Epidermal melanocyte (primary cell): ENCODE data around the gene SLC6A15.
A peak's percentile ranks its signal among the peaks of the same experiment; 100 is the strongest.

ENCODE experiments used
- DNase-seq: peaks from one replicate; pipeline ENCODE4 v3.0.0; 2011; ENCODE audit warnings: low spot score; ENCODE audit not compliant: insufficient read length

SLC6A15 gene

DNA sequence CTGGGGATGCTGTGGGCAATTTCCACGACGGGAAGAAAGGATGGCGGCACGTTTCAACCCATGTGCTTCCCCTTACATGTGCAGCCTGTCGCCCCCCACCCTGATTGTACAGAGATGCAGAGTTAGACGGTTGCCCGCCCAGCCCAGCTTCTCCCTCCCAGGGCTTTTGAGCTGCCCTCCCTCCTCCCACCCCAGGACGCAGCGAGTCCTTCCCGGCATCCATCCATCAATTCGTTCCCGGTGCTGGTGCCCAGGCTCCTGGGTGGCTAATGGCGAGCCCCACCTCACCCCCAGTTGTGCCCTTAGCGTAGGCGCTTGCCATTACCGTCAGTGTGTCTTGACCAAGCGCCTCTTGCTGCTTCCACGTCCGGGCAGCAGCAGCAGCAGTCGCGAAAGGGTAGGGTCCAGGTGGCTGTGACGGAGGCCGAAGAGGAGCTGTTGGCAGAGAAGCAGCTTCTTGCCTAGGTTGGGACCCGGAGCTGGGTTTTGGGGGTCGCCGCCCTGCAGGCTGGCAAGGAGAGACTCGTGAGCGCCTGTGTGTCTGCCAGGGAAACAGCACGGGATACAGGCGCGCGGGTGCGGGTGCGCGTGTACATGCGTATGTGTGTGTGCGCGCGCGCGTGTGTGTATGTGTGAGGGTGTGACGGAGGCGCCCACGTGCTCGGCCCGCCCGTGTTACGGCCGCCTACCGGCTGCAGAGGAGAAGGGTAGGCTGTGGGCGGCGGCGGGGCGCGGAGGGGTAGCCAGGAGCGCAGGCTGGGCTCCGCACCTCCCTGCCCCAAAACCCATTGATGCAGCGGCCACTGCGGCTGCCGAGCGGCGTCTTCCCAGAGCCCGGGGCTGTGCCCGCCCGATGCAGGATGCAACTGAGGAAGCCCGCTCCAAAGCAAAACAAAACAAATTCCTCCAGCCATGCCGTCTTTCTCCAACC, at the start of gene SLC6A15:
Gene SLC6A15, minus strand, starts transcription at position 602 of the 931 bp plus-strand sequence. CDS start 20,679 bp downstream, outside the sequence.
- peak; percentile 36 for DNase-seq

DNA sequence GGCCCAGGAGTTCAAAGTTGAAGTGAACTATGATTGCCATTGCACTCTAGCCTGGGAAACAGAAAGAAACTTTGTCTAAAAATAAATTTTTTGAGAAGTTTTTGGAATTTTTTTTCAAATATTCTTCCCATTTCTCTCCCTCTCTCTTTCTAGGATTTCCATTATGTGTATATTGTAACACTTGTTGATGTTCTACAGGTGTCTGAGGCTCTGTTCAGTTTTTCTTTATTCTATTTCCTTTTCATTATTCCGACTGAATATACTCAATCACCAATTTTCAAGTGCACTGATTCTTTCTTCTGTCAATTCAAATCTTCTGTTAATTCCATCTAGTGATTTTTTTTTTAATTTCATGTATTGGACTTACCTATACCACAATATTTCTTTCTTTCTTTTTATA, 48.3 kb upstream of the SLC6A15 start:
- DNase-seq = no peak

DNA sequence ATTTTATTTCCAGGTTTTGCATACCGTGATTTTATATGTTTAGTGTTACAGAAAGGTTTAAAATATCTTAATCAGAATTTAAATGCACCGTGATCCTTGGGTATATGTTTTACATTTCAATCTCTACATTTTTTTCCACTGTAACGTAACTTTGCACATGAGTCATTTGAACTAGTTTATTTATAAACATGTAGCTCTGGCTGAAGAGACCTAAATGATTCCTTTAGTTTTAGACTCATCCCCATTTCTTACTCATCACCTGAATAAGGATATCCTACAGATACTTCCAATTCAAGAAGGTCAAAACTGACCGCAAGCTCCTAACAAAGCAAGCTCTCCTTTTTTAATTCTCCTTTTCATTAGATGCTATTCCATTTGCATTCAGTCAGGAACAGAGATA, 42.7 kb upstream of the SLC6A15 start:
- DNase-seq = no peak

DNA sequence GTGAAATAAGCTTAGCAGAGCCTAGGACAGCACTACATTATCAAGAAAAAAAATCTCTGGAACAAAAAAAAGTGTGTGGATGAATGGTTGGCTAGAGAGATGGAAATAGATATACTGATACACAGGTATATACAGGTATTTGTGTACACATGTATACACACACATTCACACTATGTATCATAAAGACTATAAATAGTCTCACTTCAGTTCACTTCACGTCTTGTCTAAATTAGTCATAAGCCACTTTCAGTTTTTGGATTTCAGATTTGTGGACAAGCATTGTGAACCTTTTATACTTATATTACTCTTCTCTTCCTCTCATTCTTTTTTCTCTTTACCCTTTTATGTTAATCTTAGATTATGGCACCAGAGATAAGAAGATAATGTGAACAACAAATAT, 41.8 kb upstream of the SLC6A15 start:
- no peak for DNase-seq

DNA sequence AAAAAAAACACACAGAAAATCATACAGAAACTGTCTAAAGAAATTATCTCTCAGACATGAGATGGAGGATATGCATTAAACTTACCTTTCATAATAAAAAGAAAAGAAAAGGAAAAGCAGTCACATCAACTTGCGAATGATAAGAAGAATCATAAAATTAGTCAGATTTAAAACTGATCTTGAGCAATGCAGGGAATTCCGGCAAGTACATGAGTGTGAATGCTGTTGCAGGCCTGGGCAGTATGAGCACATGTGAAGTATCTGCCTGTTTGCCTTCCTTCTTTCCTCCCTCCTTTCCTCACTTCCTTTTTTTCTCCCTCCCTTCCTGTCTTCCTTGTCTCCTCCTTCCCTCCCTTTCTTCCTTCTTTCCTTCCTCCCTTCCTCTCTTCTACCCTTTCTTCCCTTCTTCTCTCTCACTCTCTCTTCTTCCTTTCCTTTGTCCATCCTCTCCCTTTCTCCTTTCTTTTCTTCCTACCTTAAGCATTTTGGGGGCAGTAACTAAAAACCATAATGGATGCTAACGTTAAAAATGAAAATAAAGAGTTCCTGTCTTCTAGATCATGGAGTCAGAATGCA, 38.5 kb upstream of the SLC6A15 start:
- DNase-seq = no peak

DNA sequence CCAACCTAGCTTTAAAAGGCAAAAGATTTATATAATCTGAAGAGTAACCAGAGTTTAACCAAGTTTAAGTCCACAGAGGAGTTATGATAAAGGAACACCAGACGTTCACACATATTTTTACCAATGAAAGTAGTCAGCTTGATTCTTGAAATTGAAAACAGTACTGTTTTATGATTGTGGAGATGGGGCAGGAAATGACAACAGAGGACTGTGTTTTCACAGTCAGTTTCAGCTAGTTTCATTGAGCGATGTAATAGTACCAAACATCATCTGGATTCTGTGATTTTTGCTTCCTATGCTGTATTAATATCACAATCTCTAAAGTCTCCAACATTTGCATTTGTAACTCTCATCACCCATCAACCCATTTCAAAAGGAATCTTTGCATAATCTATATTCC, 34.2 kb upstream of the SLC6A15 start:
- DNase-seq = no peak

DNA sequence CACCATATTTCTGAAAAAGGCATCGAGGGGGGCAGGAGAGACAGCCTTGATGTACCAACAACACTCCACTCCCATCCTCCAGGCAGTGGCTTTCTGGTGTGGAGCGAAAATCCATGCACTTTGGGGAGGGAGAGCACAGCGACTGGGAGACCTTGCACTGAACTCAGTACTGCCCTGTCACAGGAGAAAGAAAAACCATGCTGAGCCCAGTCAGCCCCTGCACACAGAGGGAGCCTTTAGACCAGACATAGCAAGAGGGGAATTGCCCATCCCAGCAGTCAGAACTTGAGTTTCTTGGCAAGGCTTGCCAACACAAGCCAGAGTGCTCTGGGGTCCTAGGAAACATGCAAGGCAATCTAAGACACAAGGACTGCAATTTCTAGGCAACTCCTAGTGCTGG, 24.8 kb upstream of the SLC6A15 start:
- DNase-seq = no peak

DNA sequence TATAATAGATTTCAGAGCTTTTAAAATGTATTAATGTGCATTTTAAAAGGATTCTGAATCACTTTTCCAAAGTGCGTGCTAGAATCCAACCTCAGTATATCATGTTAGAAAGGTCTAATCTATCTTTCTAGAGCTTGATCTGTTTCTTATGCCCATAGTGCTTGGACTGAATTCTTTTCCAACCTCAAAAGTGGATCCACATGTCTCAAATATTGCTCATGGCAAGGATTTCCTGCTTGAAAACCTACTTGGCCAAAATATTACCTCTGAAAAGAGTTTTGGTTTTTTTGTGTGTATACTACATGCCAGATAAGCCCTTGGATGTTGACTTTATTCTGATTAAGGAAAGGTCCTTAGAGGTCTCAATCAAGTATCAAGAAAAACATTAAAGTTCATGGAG, 16.9 kb upstream of the SLC6A15 start:
- no peak for DNase-seq

DNA sequence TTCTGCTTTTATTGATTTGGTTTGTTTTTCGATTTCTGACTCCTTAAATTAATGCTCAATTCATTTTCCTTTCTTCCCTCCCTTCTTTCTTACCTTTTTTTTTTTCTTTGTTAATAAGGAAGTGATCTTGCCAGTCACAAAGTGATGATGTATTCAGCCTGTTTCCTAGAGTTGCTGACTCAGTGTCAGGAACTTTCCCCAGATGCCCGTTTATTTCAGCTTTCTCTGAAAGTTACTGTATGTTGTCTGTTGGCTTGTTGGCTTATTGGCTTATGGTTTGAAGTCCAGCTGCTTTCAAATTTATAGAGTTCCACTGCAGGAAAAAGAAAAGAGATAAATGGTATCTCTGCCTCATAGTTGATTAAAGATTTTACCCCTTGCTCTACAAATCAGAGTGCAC, 12.4 kb upstream of the SLC6A15 start:
- no peak for DNase-seq

DNA sequence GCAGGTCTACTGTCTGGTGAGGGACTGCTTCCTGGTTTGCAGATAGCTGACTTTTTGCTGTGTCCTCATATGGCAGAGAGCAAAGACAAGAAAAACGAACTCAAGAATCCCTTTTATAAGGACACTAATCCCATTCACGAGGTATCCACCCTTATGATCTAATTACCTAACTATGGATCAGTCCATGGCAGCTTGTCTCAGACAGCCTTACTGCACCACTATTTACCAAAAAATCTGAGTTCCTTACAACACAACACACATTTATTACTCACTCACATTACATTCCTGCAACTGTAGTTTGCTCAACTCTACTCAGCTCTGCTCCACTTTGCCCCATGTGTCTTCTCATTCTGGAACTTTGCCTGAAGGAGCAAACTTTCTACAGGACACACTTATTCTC, 10.1 kb upstream of the SLC6A15 start:
- no peak for DNase-seq

DNA sequence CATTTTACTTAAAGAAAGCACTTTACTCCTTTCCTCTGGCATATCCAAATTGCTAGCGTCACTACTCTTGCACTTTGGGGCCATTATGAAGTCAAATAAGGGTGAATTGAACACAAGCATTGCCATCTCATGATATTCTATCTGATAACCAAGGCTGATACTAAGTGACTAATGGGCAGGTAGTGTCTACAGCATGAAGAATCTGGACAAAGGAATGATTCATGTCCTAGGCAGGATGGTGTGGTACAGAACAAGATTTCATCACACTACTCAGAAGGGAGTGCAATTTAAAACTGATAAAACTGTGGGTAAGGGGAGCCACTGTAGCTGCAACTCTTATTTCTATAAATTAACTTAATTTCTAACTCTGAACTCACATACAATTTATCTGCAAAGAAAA, 7.7 kb upstream of the SLC6A15 start:
- DNase-seq = no peak

DNA sequence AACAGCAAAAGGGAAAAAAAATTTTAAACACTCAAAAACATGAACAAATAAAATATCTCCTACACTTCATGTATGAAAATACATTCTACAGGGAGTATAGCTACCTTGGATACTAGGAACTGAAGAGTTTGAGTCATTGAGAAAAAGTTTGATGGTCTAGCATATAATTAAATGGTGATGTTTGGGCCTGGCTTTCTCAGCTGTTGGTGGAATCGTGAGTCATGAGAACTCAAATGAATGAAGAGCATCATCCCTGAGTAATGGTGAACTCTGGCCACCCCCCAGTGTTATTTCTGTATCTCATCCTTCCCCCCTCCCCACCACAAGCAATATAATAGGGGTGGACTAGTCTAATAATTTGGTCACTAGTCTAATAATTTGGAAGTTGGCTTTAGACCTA, 6.7 kb upstream of the SLC6A15 start:
- DNase-seq = no peak

DNA sequence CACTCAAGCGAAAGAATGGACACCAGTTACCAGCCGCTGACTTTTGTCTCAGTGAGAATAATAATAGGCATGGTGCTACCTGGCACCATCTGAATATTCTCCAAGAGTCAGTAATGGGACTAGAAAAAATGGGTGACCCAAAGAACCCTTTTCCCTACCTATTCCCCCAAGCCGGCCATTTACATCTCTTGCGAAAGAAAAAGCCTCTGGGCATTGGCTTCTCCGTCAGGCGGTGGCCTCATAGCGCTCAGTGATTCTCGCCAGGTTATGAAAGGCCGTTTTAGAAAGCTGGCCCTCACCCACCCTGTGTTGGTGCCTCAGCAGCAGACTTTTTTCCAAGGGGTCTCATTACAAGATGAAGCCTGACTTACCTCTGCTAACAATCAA, 523 bp upstream of the SLC6A15 start:
- no peak for DNase-seq

DNA sequence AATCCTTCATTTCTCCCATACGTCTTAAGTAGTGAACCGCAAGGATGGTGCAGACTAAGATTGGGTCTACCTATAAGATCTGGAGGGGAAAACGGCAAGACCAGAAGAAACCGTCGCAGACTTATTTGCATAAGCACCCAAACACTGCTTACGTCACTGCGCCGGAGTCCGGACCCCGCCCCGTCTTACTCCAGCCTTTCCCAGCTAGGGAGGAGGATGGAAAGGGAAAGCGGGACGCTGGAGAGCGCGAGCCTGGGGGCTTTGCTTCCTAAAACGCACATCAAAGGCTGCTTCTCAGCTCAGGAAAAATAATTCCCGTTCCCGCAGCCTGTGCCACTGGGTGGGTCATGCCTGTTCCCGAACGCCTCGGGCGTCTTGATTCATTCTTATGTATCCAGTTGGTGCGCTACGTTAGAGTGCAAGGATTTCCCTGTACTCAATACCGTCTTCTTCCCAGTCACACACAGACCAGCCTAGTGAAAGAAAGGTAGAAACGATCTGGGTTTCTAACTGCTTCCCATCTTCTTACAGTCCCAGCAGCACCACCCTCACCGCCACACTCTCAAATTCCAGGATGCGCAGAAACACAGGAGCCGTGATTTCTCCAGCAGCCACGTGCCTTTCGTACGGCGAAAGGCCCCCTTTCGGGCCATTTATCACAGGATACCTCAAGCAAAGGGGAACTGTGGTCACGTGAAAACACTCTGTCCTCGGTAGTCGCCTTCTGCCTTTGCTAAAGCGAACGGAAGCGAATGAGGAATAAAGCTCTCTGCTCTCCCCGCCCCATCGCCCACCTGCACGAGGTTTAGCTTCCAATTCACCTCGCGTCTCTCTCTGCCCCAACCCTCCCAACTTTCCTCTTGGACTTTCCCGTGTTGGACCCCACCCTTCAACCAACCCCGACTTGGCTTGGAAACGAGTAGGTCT, 1.1 kb downstream of the SLC6A15 start:
- DNase-seq = peak; percentile 56

DNA sequence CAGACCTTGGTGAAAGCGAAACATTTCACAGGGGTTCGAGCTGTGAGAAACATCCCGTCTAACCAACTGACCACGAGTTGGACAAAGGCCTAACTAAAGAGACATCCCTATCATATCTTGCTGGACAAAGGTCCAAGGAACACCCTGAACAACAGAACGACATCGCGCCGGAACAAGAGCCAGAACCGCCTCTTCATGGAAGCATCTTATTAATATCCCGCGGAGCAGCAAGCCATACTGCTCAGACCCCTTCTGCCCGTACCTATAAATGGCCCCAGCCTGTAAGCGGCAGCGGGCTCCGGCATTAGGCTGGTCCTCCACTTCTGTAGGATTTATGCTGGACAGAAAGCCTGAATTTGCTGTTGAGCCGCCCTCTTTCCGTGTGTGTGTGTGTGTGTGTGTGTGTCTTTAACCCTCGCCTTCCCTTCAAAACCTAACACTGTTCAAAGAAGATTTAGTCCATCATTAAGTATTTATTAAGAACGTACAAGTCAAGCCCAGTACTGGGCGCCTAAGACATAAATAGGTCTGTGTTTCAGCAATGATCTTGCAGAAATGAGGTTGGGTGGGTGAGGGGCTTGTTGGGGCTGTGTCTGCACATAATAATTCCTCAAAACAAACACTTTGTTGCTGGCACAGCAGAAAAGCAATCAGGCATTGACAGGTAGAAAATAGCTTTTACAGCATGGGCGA, 1.9 kb downstream of the SLC6A15 start:
- DNase-seq = no peak

DNA sequence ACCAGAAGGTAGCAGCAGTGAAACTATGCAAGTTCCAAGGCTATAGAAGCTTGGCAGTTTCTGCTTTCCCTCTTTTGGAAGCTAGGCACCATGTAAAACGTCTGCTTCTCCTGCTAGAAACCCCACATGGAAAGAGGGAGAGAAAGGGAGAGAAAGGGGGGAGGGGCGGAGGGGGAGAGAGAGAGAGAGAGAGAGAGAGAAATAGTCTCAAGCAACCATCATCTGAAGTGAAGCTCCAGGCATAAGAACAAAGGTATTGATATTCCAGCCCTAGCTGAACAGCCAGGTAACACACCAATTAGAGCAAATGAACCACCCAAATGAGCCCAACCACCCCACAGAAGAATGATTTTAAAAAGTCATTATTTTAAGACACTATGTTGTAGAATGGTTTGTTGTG, 8.5 kb downstream of the SLC6A15 start:
- DNase-seq = no peak

DNA sequence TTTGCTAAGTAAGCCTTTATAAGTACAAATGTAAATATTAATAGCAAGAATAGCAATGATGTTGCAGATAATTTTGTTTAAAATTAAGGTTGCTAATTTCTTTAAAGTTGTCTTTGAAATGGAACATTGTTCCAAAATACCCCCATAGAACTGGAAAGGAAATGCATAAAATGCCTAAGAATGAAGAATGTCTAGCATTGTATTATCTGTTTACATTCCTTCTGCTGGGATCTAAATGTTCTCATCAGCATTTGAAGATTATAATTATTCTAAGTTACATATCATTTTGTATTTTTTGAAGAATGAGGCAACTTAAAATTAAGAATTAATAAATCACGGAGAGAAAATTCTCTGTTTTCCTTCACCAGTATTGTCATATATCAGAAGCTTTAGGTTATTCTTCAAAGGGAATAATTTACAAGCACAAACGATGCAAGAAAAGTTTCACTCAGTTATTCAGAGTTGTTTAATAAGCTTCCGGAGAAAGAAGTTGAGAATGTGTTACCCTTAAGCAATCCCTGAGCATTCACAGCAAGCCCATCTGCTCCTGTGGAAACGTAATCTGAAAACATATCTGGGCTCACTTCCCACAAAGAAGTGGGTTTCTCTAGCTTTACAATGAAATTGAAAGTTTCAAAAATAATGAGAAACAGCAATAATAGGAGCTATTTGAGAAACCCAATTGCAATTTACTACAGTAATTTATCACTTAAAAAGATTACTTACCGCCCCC, 21.3 kb downstream of the SLC6A15 start:
- DNase-seq = no peak

DNA sequence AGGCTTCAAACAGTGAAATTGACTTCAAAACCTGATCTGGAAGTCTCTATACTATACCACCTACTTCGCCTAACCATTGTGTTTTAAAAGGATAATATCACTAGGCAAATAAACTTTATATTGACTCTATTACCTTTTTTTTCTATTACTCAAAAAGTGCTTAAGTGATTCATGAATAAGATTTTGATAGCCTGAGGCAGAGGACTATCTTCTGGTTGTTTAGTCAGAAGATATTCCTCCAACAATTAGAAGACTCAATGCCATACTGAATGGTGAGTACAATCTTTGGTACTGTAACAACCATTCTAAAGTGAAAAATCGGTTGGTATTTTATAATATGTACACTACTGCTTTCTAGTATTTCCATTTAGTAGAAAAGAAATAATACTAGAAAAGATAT, 22.8 kb downstream of the SLC6A15 start:
- DNase-seq = no peak

DNA sequence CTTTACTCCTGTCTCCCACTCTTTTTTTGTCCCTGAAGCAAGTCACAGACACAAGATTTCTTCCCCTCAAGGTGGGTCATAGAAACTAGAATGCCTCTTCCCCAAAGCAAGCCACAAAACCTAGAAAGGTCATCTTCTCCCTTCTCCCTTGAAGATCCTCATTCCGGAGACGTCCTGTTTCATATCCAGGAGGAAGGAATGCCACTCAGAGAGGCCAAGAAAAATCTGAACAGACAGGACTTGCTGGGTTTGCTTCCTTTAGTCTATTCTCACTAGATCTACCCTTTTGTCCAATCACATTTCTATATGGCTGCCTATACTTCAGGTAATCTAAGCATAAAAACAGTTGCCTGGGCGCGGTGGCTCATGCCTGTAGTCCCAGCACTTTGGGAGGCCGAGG, 23.7 kb downstream of the SLC6A15 start:
- no peak for DNase-seq

DNA sequence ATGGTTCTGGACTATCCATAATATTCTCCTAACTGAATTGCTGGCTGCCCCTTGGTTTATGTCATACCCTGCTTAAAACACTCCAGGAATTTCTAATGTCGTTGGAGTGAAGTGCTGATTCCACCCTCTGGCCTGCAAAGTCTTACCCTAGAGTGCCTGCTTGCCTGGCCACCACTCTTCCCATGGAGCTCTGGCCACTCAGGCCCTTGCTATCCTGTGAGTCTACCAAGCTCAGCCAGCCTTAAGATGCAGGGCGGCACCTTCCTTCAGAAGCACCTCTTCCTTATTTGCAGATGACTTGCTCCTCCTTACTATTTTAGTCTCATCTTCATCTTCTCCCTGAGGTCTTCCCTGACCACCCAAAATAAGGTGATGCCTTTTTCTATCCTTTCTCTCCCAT, 35.3 kb downstream of the SLC6A15 start:
- DNase-seq = no peak

DNA sequence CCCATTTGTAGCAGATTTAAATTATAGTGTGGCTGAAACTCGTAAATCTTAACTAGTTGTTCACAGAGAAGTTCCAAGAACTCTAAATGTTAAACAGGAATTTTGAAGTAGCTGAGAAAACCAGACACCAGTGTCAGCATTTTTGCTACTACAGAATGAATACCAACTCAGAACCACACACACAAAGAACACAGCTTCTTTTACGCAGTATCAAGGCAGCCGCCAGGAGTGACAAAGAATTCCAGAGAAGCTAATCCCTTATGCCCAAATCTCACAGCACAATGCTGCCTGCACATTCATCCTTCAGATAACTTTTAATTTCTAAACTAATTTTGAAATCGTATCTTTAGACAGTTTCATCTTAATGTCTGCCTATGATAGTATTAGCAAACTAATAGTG, 37.4 kb downstream of the SLC6A15 start:
- DNase-seq = no peak
